C4-2B (cell line): ENCODE measurements around the gene ALDH1A3.

ENCODE experiments used
- ZFX ChIP-seq: fragments of 450-650 bp; IDR thresholded peaks from 2 replicates; pipeline ENCODE4 v1.6.1; 2017
- TF ChIP-seq, protein P1 (sequence below): fragments of 450-650 bp; conservative IDR thresholded peaks from 2 replicates; pipeline ENCODE4 v1.5.1; 2017; ENCODE audit warnings: mild to moderate bottlenecking

DNA sequence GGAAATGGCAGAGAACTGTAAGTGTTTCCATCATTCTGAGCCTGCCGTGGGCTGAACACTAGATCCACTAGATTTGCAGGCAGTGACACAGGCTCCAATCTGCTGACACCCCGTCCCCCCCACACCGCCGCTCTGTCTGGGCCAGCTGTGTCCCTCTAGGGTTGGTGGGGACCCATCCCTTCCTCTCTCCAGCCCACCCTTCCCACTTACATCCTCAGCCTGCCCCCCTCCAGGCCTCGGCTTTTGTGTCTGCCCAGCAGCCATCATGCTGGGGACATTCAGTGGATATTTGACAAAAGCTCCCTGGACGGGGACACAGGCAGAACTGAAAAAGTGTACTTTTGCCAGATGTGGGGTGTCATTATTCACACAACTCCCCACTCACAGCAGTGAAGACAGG is 28.8 kb downstream of the ALDH1A3 start:
- TF ChIP-seq, protein P1, sequence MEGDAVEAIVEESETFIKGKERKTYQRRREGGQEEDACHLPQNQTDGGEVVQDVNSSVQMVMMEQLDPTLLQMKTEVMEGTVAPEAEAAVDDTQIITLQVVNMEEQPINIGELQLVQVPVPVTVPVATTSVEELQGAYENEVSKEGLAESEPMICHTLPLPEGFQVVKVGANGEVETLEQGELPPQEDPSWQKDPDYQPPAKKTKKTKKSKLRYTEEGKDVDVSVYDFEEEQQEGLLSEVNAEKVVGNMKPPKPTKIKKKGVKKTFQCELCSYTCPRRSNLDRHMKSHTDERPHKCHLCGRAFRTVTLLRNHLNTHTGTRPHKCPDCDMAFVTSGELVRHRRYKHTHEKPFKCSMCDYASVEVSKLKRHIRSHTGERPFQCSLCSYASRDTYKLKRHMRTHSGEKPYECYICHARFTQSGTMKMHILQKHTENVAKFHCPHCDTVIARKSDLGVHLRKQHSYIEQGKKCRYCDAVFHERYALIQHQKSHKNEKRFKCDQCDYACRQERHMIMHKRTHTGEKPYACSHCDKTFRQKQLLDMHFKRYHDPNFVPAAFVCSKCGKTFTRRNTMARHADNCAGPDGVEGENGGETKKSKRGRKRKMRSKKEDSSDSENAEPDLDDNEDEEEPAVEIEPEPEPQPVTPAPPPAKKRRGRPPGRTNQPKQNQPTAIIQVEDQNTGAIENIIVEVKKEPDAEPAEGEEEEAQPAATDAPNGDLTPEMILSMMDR: no peak
- TF ChIP-seq ZFX: no peak
